Kidney (tissue), 14 donors: ENCODE measurements around the gene OPHN1. TPM values are rescaled to one million over a fixed set of nuclear protein-coding genes. Genes with fewer than 3 reads are reported as not detected.

Source experiments
- DNase-seq, 5 donors: peaks; one replicate each; pipeline ENCODE4 v3.0.0-alpha.2; 2013 to 2020
- FAIRE-seq: peaks from 2 replicates; lab custom pipeline; 2012; peaks lifted over from hg19 to GRCh38; lab: Jason Lieb, UNC
- H3K27ac ChIP-seq, 2 donors: one replicate each; pipeline ENCODE4 v1.7.0; 2013; ENCODE audit warnings: low read depth in 2 of 2, low read length in 2 of 2, inconsistent platforms in 1 of 2
- H3K27me3 ChIP-seq: one replicate; pipeline ENCODE4 v1.7.1; 2013; ENCODE audit warnings: low read length, inconsistent platforms; ENCODE audit not compliant: control insufficient read depth, insufficient read depth
- H3K36me3 ChIP-seq, 3 donors: one replicate each; pipeline versions ENCODE4 v1.7.0 to v1.7.1; 2013; ENCODE audit warnings: low read length in 3 of 3, control low read depth in 1 of 3, inconsistent platforms in 1 of 3; ENCODE audit not compliant: insufficient read depth in 3 of 3, control insufficient read depth in 2 of 3
- H3K4me1 ChIP-seq, 3 donors: one replicate each; pipeline versions ENCODE4 v1.7.0 to v1.7.1; 2013; ENCODE audit warnings: low read length in 3 of 3, inconsistent platforms in 1 of 3, low read depth in 1 of 3; ENCODE audit not compliant: control insufficient read depth in 2 of 3, insufficient read depth in 2 of 3
- H3K4me3 ChIP-seq, 3 donors: one replicate each; pipeline versions ENCODE4 v1.7.0 to v1.8.1; 2013; ENCODE audit warnings: low read length in 3 of 3, control low read depth in 1 of 3, inconsistent platforms in 1 of 3
- H3K9ac ChIP-seq, 3 donors: one replicate each; pipeline versions ENCODE4 v1.7.0 to v1.7.1; 2013; ENCODE audit warnings: low read length in 3 of 3, control low read depth in 1 of 3, inconsistent platforms in 1 of 3
- H3K9me3 ChIP-seq, 3 donors: one replicate each; pipeline versions ENCODE4 v1.7.0 to v1.7.1; 2013; ENCODE audit warnings: low read length in 3 of 3, control low read depth in 1 of 3, inconsistent platforms in 1 of 3; ENCODE audit not compliant: control insufficient read depth in 2 of 3, insufficient read depth in 1 of 3
- intact Hi-C: fragments of 100-400 bp; cut with DNase I; formaldehyde crosslinking; loops from one replicate; pipeline ENCODE4 v1.11.1; 2022
- polyA plus RNA-seq: library from polyadenylated mRNA; stranded (reverse); fragments of 350-450 nt; fragmentation: Illumina TruSeq; extraction: RNeasy Lipid Tissue Mini Kit (QIAGEN cat#74804); gene quantifications from one replicate; pipeline ENCODE4 v1.2.3, GENCODE V29; 2014; ENCODE audit warnings: low read depth, low replicate concordance; ENCODE audit not compliant: insufficient read depth
- total RNA-seq: library from RNA; stranded (reverse); fragmentation: NEBNext Ultra II Directional; extraction: Animal tissue kit (Norgen Biotek cat#: 25700); gene quantifications from one replicate; pipeline ENCODE4 v1.2.1, GENCODE V29; 2021
- TF ChIP-seq, protein P1 (sequence below): IDR thresholded peaks from 3 replicates; pipeline ENCODE4 v1.5.1; 2012; ENCODE audit warnings: mild to moderate bottlenecking, moderate library complexity, borderline replicate concordance; ENCODE audit not compliant: insufficient read depth; ENCODE audit errors: extremely low read depth
- donor health status: control.
- donor health status: control.
- donor health status: control.
- donor health status: control.
- donor health status: control.
- donor health status: DM: yes; HTN: yes; CAD: no.
- donor health status: Normal renal cell carcinoma (clear cell type).

The OPHN1 gene
- total and polyA plus RNA-seq, 2 donors from 2014 or later, result 1.9 to 9.5 TPM

DNA sequence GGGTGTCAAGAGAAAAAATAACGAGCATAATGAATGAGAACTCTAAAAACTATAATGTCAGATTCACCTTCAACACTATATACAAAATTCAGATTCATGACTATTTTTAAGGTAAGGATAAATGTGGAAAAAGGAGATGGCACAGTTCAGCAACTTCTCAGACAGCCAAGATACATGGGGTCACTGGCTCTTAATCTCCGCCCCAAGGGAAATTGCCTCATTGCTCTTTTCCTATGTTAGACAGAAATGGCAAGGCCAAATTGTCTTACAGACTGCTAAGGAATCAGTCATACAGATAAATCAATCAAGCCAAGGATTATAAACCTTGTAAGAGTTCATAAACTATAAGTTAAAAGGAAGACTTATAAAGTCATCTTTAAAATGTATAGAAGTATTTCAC, 183.4 kb downstream of the OPHN1 start:
- FAIRE-seq, result peak; percentile 15
- no peaks in the 10 kb centered on the region for H3K27me3 ChIP-seq
- no peaks in the 10 kb centered on the region for H3K36me3 ChIP-seq
- H3K9ac ChIP-seq, result no peak overlapping the region
- no peaks in the 10 kb centered on the region for H3K4me1 ChIP-seq
- DNase-seq, result peak in 1 of 5 donors; percentile 4
- TF ChIP-seq, protein P1, sequence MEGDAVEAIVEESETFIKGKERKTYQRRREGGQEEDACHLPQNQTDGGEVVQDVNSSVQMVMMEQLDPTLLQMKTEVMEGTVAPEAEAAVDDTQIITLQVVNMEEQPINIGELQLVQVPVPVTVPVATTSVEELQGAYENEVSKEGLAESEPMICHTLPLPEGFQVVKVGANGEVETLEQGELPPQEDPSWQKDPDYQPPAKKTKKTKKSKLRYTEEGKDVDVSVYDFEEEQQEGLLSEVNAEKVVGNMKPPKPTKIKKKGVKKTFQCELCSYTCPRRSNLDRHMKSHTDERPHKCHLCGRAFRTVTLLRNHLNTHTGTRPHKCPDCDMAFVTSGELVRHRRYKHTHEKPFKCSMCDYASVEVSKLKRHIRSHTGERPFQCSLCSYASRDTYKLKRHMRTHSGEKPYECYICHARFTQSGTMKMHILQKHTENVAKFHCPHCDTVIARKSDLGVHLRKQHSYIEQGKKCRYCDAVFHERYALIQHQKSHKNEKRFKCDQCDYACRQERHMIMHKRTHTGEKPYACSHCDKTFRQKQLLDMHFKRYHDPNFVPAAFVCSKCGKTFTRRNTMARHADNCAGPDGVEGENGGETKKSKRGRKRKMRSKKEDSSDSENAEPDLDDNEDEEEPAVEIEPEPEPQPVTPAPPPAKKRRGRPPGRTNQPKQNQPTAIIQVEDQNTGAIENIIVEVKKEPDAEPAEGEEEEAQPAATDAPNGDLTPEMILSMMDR, result no peak
- H3K27ac ChIP-seq, result no peak overlapping the region
- no peaks in the 10 kb centered on the region for H3K9me3 ChIP-seq
- no peak overlapping the region for H3K4me3 ChIP-seq
- intact Hi-C loops, result no loop called here

DNA sequence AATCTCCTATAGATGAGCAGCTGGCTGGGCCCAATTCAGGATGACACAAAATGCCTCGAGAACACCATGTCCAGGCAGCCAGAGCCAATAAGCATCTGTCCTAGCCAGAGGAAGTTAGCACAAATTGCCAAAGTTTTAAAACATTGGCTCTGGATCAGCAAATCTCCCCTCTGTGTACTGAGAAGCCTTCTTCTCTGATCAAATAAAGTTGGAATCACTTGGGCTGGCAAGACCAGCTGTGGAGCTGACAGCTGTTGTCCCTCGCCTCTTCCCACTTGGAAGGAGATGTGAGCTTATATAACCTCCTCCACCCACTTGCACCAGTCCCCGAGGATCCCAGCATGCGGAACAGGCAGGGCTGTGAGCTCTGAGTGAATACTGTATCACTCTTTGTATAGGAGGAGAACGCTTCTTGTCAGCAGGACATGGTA, 183.9 kb downstream of the OPHN1 start:
- H3K36me3 ChIP-seq, result no peaks in the 10 kb centered on the region
- FAIRE-seq, result no peak
- intact Hi-C loops, result no loop called here
- no peak overlapping the region for H3K9ac ChIP-seq
- H3K9me3 ChIP-seq, result no peaks in the 10 kb centered on the region
- no peaks in the 10 kb centered on the region for H3K27me3 ChIP-seq
- peak in 1 of 5 donors; percentile 2 for DNase-seq
- TF ChIP-seq, protein P1, result no peak
- no peaks in the 10 kb centered on the region for H3K4me1 ChIP-seq
- H3K4me3 ChIP-seq, result no peak overlapping the region
- no peak overlapping the region for H3K27ac ChIP-seq

DNA sequence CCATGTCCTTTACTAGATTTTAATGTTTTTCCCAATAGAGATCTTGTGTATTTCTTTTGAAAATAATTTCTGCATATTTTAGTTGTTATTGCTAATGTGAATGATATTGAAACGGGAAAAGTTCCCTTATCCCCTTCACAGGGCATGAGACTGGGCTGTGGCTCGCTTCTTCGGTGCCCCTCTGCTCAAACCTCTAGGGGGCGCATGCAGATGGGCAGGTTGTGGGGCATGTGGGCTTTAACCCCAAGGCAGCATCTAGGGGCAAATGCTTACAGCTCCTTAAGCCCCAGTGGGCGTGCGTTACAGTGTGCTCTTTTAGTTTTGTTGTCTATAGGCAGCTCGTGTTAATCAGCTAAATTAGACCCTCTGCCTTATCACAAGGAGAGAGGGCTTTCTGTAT, 194.7 kb downstream of the OPHN1 start:
- no peaks in the 10 kb centered on the region for H3K27me3 ChIP-seq
- intact Hi-C loops, result no loop called here
- TF ChIP-seq, protein P1, result no peak
- FAIRE-seq (no peak), DNase-seq (no peak)
- no peaks in the 10 kb centered on the region for H3K9me3 ChIP-seq
- no peak overlapping the region for H3K9ac ChIP-seq
- H3K4me3 ChIP-seq, result no peak overlapping the region
- H3K36me3 ChIP-seq, result no peaks in the 10 kb centered on the region
- no peak overlapping the region for H3K27ac ChIP-seq
- H3K4me1 ChIP-seq, result no peaks in the 10 kb centered on the region
